CD4-positive, alpha-beta T cell treated with Interleukin-2 at 100 ng/mL for 4 hours (primary cell): ENCODE measurements around the gene LEKR1.
"Not testable (repeated sequence)": the region's sequence is repeated elsewhere in the genome, so short reads cannot be mapped to it uniquely, and the experiment has no call there.

Experiments
- DNase-seq: peaks from one replicate; pipeline ENCODE4 v3.0.0-alpha.2; 2020; ENCODE audit warnings: low spot score

The LEKR1 gene

DNA sequence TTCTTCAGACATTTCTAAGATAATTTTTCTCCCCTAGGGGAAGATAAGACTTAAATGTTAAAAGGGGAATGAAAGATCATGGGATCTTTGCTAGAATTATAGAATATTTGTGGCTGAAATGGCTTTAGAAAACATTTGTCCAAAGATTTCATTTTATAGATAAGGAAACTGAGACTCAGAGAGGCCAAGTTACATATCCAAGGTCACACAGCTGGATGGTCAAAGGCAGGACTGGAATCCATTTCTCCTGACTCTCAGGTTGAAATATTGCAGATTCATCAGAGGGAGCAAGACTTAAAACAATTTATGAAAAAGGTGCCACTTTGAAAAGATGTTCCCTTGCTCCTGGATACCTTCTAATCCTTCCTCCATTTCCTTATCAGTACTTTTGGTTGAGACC, 19.5 kb upstream of the LEKR1 start:
- DNase-seq = no peak

DNA sequence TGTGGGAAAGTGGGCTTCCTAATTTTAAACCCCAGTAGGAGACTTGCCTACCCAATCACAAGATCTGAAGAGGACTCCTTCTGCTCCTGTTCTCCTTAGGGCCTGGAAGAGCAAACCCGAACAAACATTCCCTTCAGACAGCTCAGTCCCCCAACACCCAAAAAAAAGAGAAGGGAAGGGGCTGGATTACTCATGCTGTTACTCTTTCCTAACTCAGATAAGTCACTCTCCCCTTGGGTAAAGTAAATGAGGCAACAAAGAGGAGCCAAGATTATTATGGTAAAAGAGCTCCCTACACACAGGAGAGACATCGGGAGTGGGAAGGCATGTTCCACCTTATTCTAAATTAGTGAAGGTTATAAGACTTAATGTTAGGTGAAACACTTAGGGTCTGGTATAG, 18.1 kb upstream of the LEKR1 start:
- DNase-seq = no peak

DNA sequence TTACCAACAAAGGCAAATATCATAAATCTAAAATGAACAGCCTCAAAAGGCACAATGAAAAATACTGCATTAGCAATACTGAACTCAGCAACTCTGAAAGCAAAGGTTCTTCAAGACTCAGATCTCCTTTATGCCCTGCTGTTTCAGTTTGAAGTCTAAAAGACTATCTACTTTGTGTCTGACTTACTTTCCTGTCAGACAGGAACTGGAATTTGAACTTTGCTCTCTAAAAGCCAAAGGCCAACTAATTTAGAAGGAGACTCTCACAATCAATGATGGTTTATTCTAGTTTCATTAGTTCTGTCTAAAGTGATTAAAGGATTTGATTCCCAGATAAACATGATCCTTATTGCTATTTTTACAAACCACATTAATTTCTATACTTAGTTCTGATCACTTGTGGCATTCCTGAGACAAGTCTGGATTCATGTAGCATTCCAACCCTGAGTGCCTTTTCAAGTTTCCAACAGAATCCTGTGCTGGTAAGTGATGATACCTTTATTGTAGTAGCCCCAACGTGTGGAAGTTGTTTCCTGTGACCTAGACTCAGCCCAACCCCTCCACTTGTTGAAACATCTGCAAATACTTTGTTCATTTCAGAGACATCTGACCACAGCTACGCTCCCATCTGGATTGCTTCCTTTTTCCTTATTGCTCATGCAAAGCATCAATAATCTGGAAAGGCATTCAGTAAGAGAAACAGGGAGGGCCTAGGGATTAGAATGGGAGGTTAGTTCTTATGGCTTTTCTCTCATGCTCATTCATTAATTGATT, 14.9 kb upstream of the LEKR1 start:
- DNase-seq = no peak

- no peak for DNase-seq
Measured at GRCh38 chr3:156812521-156813335, 13.4 kb upstream of the LEKR1 start.

DNA sequence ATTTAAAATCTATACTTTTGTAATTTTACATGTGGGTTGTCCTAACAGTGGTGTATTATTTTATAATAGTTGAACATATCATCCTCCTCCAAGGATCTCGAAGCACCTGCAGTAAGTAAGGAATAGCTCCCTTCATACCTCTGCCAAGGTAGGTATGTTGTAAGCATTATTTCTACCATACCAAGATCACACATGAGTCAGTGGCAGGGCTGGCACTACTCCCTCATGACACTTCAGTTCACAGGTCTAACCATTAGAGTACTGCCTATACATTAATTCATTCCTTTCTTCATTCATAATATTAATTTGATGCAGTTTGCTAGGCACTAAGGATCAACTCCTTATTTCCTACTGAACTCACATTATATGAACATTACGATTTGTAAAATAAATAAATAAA, 11.9 kb upstream of the LEKR1 start:
- DNase-seq = no peak

DNA sequence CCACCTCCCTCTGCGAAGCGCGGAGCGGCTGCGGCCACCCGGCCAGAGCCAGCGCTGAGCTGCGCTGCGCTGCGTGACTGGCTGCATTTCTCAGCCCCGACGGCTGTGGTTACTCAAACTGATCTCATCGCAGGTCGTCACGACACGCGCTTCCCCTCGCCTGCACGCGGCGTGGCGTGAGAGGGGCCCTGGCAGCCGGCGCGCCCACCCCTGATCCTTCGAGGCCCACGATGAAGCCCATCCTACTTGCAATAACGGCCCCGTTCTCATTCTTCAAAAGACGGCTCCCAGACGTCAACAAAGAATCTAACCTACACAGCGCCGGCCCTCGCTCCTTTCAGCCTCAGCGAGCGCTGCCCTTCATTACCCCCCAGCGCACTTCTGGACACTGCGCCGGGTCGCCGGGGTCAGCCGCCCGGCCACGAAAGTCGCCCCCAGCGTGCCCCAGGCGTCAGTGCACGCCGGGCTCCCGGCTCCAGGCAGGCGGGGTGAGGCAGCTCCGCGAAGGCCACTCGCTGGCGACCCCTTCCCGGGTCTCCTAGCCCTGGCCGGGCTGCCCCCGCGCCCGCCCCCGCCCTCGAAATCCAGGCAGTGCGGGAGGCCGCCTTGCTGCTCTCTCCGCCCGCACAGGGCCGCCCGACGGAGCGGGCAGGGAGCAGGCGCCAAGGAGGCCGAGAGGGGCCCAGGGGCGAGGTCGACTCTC, 9.9 kb upstream of the LEKR1 start:
- DNase-seq = peak; percentile 16

- peak; percentile 83 for DNase-seq
Measured at GRCh38 chr3:156816794-156817645, 9.1 kb upstream of the LEKR1 start.

- DNase-seq = peak; percentile 38
Measured at GRCh38 chr3:156817646-156818272, 8.4 kb upstream of the LEKR1 start.

DNA sequence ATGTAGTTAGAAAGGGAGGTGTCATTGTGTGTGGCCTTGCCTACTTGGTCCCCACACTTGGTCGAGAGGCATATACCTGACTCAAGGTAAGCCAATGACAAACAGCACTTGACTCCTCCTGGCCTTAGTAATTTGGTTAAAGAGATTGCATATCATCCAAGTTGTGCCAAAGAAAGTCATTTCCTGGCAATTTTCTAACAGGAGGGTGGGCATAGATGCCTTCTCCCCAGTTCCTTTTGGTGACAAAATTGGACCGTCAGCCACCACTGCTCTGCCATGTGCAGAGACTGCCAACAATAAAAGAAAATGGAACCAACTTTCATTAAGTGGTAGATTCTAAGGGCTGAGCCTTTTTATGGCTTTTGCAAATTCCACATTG, 7.9 kb upstream of the LEKR1 start:
- no peak for DNase-seq

DNA sequence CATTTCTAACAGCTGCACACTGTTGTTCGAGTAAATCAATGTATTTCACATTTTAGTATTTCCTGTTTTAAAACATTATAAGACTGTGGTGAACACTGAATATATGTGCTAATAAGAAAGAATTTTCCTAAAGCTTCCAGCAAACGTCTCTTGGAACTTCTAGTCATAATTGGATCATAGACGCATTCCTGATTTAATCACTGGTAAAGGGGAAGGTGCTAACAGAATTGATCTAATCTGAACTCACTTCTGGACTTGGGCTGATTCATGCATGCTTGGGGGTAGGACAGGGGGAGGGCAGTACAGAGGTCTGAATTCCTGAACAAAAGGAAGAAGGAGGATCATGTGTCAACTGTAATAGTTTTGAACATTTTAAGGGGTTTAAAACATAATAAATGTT, 7.3 kb upstream of the LEKR1 start:
- DNase-seq = no peak

GRCh38 chr3:156819842-156820691, 6.1 kb upstream of the LEKR1 start:
- no peak for DNase-seq

- no peak for DNase-seq
Measured at GRCh38 chr3:156820692-156821080, 5.5 kb upstream of the LEKR1 start.

GRCh38 chr3:156822626-156823260, 3.4 kb upstream of the LEKR1 start:
- not testable (repeated sequence) for DNase-seq

DNA sequence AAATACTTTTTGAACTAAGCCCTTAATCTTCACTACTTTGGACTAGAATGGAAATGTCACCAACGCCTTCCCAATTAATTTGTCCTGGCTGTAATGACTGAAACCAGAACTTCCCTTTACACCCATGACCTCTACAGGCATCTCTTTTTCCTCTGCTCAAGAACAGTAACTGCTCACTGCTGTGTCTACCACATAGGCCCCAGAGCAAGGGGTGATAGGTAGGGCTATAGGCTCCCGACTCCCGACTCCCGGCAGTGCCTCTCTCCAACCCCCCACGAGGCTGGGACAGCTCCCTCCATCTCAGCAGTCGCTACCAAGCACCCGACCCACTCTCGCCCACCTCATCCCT, 384 bp upstream of the LEKR1 start:
- DNase-seq = no peak

GRCh38 chr3:156826896-156827882, 1.0 kb downstream of the LEKR1 start:
- DNase-seq = no peak

DNA sequence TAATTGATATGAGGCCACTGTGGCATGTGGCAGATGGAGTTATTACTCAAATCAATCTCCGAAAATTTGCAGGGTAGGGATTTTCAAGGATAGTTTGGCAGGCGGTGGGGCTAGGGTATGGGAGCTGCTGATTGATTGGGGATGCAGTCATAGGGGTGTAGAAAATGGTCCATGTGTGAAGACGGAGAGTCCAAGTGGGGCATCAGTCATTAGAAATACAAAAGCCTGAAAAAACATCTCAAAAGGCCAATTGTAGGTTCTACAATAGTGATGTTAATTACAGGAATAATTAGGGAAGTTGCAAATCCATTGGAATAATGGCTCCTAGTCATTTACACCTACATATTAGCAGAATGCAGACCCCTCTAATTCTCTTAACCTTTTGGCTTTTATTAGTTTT, 4.9 kb downstream of the LEKR1 start:
- no peak for DNase-seq

- DNase-seq = no peak
Measured at GRCh38 chr3:156834435-156834834, 8.3 kb downstream of the LEKR1 start.

GRCh38 chr3:156834962-156835535, 8.9 kb downstream of the LEKR1 start:
- no peak for DNase-seq

DNA sequence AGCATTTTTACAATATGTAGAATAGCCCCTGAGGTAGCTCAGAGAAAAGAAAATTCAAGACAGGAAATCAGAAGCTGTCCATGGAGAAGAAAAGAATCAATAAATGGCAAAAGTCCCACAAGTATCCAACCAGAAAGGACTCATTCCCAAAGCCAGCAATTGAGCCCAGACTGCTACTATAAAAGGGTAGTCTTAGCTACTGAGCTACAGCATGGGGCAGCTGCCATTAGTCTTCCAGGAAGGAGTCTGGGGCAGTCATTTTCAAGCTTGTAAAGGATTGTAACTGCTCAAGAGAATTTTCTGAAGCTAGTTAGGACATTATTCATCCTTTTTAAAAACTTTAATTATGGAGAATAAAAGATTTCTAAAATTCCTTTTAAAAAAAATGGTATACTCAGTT, 10.5 kb downstream of the LEKR1 start:
- no peak for DNase-seq
